ENCODE results near the gene CLEC4C. TPM values are rescaled to one million over a fixed set of nuclear protein-coding genes. Genes with fewer than 3 reads are reported as not detected.

CLEC4C gene
- total and polyA plus RNA-seq, 2 of the 4 experiments (the other 2 are of a cell fraction) = not detected

DNA sequence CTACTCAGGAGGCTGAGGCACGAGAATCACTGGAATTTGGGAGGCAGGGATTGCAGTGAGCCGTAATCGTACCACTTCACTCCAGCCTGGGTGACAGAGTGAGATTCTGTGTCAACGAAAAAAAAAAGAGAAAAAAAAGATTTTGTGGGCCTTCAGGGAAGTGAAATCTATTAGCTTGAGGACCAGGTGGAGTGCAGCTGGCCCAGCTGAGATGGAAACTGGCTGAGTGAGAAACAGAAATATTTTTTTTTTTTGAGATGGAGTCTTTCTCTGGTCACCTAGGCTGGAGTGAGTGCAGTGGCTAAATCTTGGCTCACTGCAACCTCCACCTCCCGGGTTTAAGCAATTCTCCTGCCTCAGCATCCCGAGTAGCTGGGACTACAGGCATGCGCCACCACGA lies 2.3 kb upstream of the CLEC4C start:
- ATAC-seq (ENCODE audit: low read depth) = no peak
- BruUV-seq (replicated peaks) = no TSS peak
- no peak overlapping the region for H3K56ac ChIP-seq (ENCODE audit: extremely low read depth, insufficient read depth, low read length)
- H2AFZ ChIP-seq (replicated peaks; ENCODE audit: low read length, poor library complexity) = no peak overlapping the region
- H3K14ac ChIP-seq (replicated peaks; ENCODE audit: low read depth, low read length) = no peak overlapping the region
- H2AK9ac ChIP-seq (replicated peaks; ENCODE audit: low read depth, low read length, poor library complexity) = no peak overlapping the region
- no peaks in the 10 kb centered on the region for H4K20me1 ChIP-seq (ENCODE audit: insufficient read depth, low read length)
- no peak overlapping the region for H2BK20ac ChIP-seq (ENCODE audit: low read depth, low read length)
- ChIA-PET POLR2A (ENCODE audit: unreplicated experiment) (no interaction called here), CTCF (no interaction called here)
- H2BK15ac ChIP-seq (ENCODE audit: low read depth, low read length) = no peak overlapping the region
- H3K27ac ChIP-seq (ENCODE audit: insufficient read depth, low read length) = no peak overlapping the region
- H3K9me1 ChIP-seq (ENCODE audit: insufficient read depth, low read length) = no peaks in the 10 kb centered on the region
- peaks cover 8% of the 10 kb centered on the region for H3K9me3 ChIP-seq (ENCODE audit: control insufficient read depth, insufficient read depth, low read length)
- H3K36me3 ChIP-seq (ENCODE audit: control insufficient read depth, insufficient read depth, low read length) = no peaks in the 10 kb centered on the region
- in situ Hi-C loops (cut with MboI; ENCODE audit: low sequenced_read_pairs) = no loop called here
- no peak overlapping the region for H3K4ac ChIP-seq (ENCODE audit: low read depth, low read length)
- no peak overlapping the region for H4K8ac ChIP-seq (ENCODE audit: low read depth in 2 of 2, low read length in 2 of 2)
- intact Hi-C loops (cut with micrococcal nuclease) = no loop called here
- H3K4me1 ChIP-seq (ENCODE audit: control insufficient read depth, insufficient read depth, low read length) = no peaks in the 10 kb centered on the region
- H3K18ac ChIP-seq (ENCODE audit: low read depth, low read length) = no peak overlapping the region
- dilution Hi-C loops (cut with HindIII; ENCODE audit: low sequenced_read_pairs, unreplicated experiment) = no loop called here
- no peak overlapping the region for H2BK120ac ChIP-seq (ENCODE audit: low read depth, low read length)
- TF ChIP-seq MXI1 (IDR thresholded peaks at IDR 0.05; ENCODE audit: borderline replicate concordance, low read depth, low read length) (no peak), SMC3 (IDR thresholded peaks at IDR 0.05; ENCODE audit: low read depth, low read length) (no peak), RCOR1 (IDR thresholded peaks at IDR 0.05; ENCODE audit: insufficient replicate concordance, low read length) (no peak), NFE2L2 (IDR thresholded peaks at IDR 0.05; ENCODE audit: low read depth, low read length) (no peak), CEBPB (IDR thresholded peaks at IDR 0.05; ENCODE audit: low read depth, low read length) (no peak), FOS (IDR thresholded peaks at IDR 0.05; ENCODE audit: low read depth, low read length) (no peak), POLR2A (IDR thresholded peaks at IDR 0.05; ENCODE audit: low read depth, low read length) (no peak), BHLHE40 (IDR thresholded peaks at IDR 0.05; ENCODE audit: low read depth, low read length) (no peak), MAFK (IDR thresholded peaks at IDR 0.05; ENCODE audit: low read depth, low read length) (no peak)
- H3K4me3 ChIP-seq (ENCODE audit: insufficient read depth, low read depth, low read length) = no peak overlapping the region
- no peaks in the 10 kb centered on the region for H3K79me1 ChIP-seq (ENCODE audit: low read depth in 1 of 2, low read length in 2 of 2)
- no peak overlapping the region for H3K9ac ChIP-seq (ENCODE audit: low read depth, low read length)
- no peak overlapping the region for H3K4me2 ChIP-seq (ENCODE audit: low read depth, low read length)
- no peak overlapping the region for H3K23ac ChIP-seq (ENCODE audit: low read depth, low read length)
- H2AK5ac ChIP-seq (ENCODE audit: low read depth, low read length) = no peak overlapping the region
- no peaks in the 10 kb centered on the region for H3K27me3 ChIP-seq (ENCODE audit: control insufficient read depth, insufficient read depth, low read length)
- no peak overlapping the region for H2BK5ac ChIP-seq (ENCODE audit: low read depth, low read length, poor library complexity, severe bottlenecking)
- H4K91ac ChIP-seq (ENCODE audit: insufficient read depth, low read depth, low read length) = no peak overlapping the region
- H4K5ac ChIP-seq (ENCODE audit: low read depth, low read length) = no peak overlapping the region
- DNase-seq = no peak
- WGBS, 2 experiments (ENCODE audit: extremely low coverage in 2 of 2, insufficient read length in 1 of 2) = 85% methylated on average over 3 of the region's 8 CpGs; no CpG with 5 or more reads in 1 of the 2 experiments

Data from IMR-90 (cell line).